ENCODE measurements around the gene BCL6B.

BCL6B gene

GRCh38 chr17:7019839-7020519 is 2.9 kb upstream of the BCL6B start:
- peak overlapping the region; percentile 90 for H3K27ac ChIP-seq
- TF ChIP-seq CTCF (conservative IDR thresholded peaks at IDR 0.05) (no peak), ZFX (IDR thresholded peaks at IDR 0.05) (no peak)

DNA sequence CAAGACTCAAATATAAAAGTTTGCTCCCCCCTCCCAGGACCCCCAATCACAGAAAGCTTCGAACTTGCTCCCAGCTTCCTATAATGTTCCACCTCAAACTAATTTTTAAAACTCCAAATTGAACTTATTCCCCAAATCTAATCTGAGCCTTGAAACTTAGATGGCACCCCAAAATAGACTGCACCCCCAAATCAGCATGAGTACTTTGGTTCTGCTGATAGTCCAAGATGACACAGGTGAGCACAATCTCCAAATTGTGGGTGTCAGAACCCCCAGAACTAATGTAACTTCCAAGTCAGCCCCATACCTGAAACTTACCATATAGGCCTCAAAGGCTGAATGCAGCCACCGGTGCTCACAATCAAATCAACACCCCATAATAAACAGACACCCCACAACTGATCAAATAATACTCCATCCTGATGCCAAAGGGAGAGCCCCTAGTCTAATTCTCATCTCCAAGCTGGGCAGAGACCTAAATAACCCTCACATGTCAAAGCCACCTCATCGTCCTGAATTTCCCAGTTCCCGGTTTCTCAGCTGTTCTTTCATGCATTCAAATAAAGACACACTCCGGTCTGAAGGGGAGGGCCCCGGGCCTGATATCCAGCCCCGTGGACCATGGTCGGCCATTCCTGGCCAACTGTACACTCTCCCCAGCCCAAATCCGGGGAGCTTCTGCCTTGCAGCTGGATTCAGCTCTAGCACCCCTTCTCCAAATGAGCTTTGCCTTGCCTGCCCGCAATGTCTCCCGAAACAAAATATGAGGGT is 1.8 kb upstream of the BCL6B start:
- no peak overlapping the region; the same call in 1 of the 2 replicates for H3K27ac ChIP-seq
- TF ChIP-seq ZFX (IDR thresholded peaks at IDR 0.05) (no peak), CTCF (conservative IDR thresholded peaks at IDR 0.05) (no peak)

DNA sequence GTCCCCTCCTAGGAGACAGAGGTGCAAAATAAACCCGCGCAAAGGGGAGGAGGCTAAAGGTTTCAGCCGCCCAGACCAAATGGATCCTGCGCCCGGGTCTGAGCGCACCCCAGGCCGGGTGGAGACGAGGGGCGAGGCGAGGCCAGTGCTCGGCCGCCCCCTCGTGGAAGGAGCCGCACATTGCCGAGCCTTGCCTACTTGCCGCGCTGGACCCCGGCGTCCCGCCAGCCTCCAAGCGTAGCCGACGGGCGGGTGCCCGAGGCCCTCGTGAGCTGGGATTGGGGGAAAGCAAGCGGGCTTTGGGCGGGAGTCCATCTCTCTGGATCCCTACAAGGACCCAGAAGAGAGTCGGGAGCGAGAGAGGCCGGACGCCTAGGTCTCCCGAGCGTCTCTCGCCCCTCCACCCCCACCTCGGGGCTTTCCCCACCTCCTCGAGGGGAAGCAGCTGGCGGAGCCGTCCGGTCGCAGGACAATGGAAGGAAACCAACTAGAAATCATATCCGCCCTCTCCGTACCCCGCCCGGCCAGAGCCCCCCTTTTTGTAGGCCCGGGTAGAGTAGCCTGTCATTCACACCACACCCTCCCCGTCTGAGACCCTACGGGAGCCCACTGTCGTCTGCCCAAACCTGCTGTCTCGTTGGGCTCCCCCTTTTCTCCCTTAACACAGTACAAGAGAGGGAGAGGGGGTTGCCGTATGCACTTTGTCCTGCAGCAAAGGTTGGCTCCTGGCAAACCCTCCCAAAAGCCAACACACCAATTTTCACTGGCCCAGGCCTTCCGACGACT is 664 bp upstream of the BCL6B start:
- H3K27ac ChIP-seq = peak overlapping the region; percentile 1; the same call in 1 of the 2 replicates
- TF ChIP-seq ZFX (IDR thresholded peaks at IDR 0.05) = no peak
- TF ChIP-seq CTCF (conservative IDR thresholded peaks at IDR 0.05) = peak; percentile 99

GRCh38 chr17:7023576-7024401 is 939 bp downstream of the BCL6B start:
- no peak overlapping the region for H3K27ac ChIP-seq
- no peak for TF ChIP-seq ZFX (IDR thresholded peaks at IDR 0.05)
- TF ChIP-seq CTCF (conservative IDR thresholded peaks at IDR 0.05) = no peak

- no peak for TF ChIP-seq CTCF (conservative IDR thresholded peaks at IDR 0.05)
- TF ChIP-seq ZFX (IDR thresholded peaks at IDR 0.05) = no peak
Measured at GRCh38 chr17:7024402-7024785, 1.5 kb downstream of the BCL6B start.

GRCh38 chr17:7025245-7025644 is 2.4 kb downstream of the BCL6B start:
- H3K27ac ChIP-seq = no peak overlapping the region
- TF ChIP-seq ZFX (IDR thresholded peaks at IDR 0.05) = no peak
- TF ChIP-seq CTCF (conservative IDR thresholded peaks at IDR 0.05) = no peak

More at GRCh38 chr17:7024402-7024785, 1.5 kb downstream of the BCL6B start:
- no peak overlapping the region for H3K27ac ChIP-seq
